GM21576 (cell line): ENCODE data around the gene BIK.
"Not testable (repeated sequence)": the region's sequence is repeated elsewhere in the genome, so short reads cannot be mapped to it uniquely, and the experiment has no call there.

Experiments
- ATAC-seq: cut with Tn5 transposase; IDR thresholded peaks from one replicate; pipeline ENCODE4 v1.9.1; 2021; ENCODE audit warnings: mild to moderate bottlenecking, moderate library complexity; ENCODE audit not compliant: unreplicated experiment

BIK gene

GRCh38 chr22:43134553-43134952 is 24.0 kb downstream of the BIK start:
- ATAC-seq = no peak

- ATAC-seq = no peak
Observed at GRCh38 chr22:43135565-43135964, 25.0 kb downstream of the BIK start.

- ATAC-seq = no peak
Observed at GRCh38 chr22:43136255-43136654, 25.7 kb downstream of the BIK start.

- no peak for ATAC-seq
Observed at GRCh38 chr22:43136801-43137200, 26.3 kb downstream of the BIK start.

- ATAC-seq = peak; percentile 79
Observed at GRCh38 chr22:43142880-43143562, 32.5 kb downstream of the BIK start, which contains the start of gene MCAT. Gene MCAT (minus strand): TSS chr22:43143398. CDS start chr22:43143348, 50 bp downstream.

- no peak for ATAC-seq
Observed at GRCh38 chr22:43144949-43145348, 34.4 kb downstream of the BIK start.

- ATAC-seq = not testable (repeated sequence)
Observed at GRCh38 chr22:43145371-43145770, 34.8 kb downstream of the BIK start.

- not testable (repeated sequence) for ATAC-seq
Observed at GRCh38 chr22:43146332-43146731, 35.8 kb downstream of the BIK start.

GRCh38 chr22:43147821-43148220 is 37.3 kb downstream of the BIK start:
- ATAC-seq = no peak

- no peak for ATAC-seq
Observed at GRCh38 chr22:43148581-43148980, 38.0 kb downstream of the BIK start.

- ATAC-seq = no peak
Observed at GRCh38 chr22:43150731-43151206, 40.2 kb downstream of the BIK start.

GRCh38 chr22:43151251-43152002 is 40.9 kb downstream of the BIK start, which contains the start of gene TSPO:
Gene TSPO (plus strand): TSS chr22:43151559. CDS start chr22:43159239, 7,680 bp downstream.
- no peak for ATAC-seq

- no peak for ATAC-seq
Observed at GRCh38 chr22:43152003-43152356, 41.4 kb downstream of the BIK start.

GRCh38 chr22:43152357-43153071 is 42.0 kb downstream of the BIK start:
- no peak for ATAC-seq

GRCh38 chr22:43153899-43154298 is 43.3 kb downstream of the BIK start:
- no peak for ATAC-seq

- no peak for ATAC-seq
Observed at GRCh38 chr22:43154887-43155536, 44.5 kb downstream of the BIK start.

GRCh38 chr22:43155789-43156188 is 45.2 kb downstream of the BIK start:
- no peak for ATAC-seq

GRCh38 chr22:43156413-43156812 is 45.9 kb downstream of the BIK start:
- ATAC-seq = no peak

- no peak for ATAC-seq
Observed at GRCh38 chr22:43157874-43158546, 47.5 kb downstream of the BIK start.

- no peak for ATAC-seq
Observed at GRCh38 chr22:43158778-43159483, 48.4 kb downstream of the BIK start.
